Common myeloid progenitor, CD34-positive (primary cell): Measurements from ENCODE around the gene KLHL8.
A peak's percentile ranks its signal among the peaks of the same experiment; 100 is the strongest.
"Not testable (repeated sequence)": the region's sequence is repeated elsewhere in the genome, so short reads cannot be mapped to it uniquely, and the experiment has no call there.

ENCODE experiments used
- CTCF ChIA-PET: fragments of 350-600 bp; sonication (Branson Sonifier 250); formaldehyde crosslinking; loops from one replicate; lab custom pipeline; 2021; ENCODE audit warnings: antibody characterized with exemption; lab: Charles Lee
- POLR2A ChIA-PET: fragments of 350-600 bp; sonication (Branson Sonifier 250); formaldehyde crosslinking; loops from one replicate; lab custom pipeline; 2021; ENCODE audit warnings: antibody characterized with exemption; lab: Charles Lee
- DNase-seq, 3 donors: peaks; one replicate each; pipeline versions ENCODE4 v3.0.0 to v3.0.0-alpha.2; 2013
- H3K27ac ChIP-seq, 2 experiments: 1 replicate in 1 of 2; 2 replicates in 1 of 2; pipeline ENCODE4 v1.7.0; 2013; ENCODE audit warnings: inconsistent platforms in 2 of 2, low read length in 2 of 2, mild to moderate bottlenecking in 2 of 2, low read depth in 1 of 2, moderate library complexity in 1 of 2; ENCODE audit not compliant: severe bottlenecking in 2 of 2, insufficient read depth in 1 of 2, poor library complexity in 1 of 2
- H3K27me3 ChIP-seq, 5 experiments: replicated peaks in 2 of 5; 1 replicate in 3 of 5; 2 replicates in 2 of 5; pipeline versions ENCODE4 v1.6.1 to v1.7.0; 2013; ENCODE audit warnings: low read length in 4 of 5, mild to moderate bottlenecking in 2 of 5, moderate library complexity in 2 of 5, inconsistent platforms in 1 of 5; ENCODE audit not compliant: insufficient read depth in 5 of 5, control insufficient read depth in 4 of 5
- H3K36me3 ChIP-seq, 4 experiments: 1 replicate in 2 of 4; 2 replicates in 2 of 4; pipeline versions ENCODE4 v1.6.1 to v1.7.0; 2013; ENCODE audit warnings: low read length in 3 of 4, control low read depth in 1 of 4, mild to moderate bottlenecking in 1 of 4; ENCODE audit not compliant: control insufficient read depth in 4 of 4, insufficient read depth in 4 of 4
- H3K4me1 ChIP-seq, 4 experiments: 1 replicate in 3 of 4; 2 replicates in 1 of 4; pipeline versions ENCODE4 v1.6.1 to v1.7.1; 2013; ENCODE audit warnings: low read length in 3 of 4, mild to moderate bottlenecking in 3 of 4, control low read depth in 1 of 4, inconsistent platforms in 1 of 4, moderate library complexity in 1 of 4; ENCODE audit not compliant: control insufficient read depth in 4 of 4, insufficient read depth in 4 of 4; ENCODE audit errors: control extremely low read depth in 1 of 4
- H3K4me3 ChIP-seq, 7 experiments: 1 replicate in 4 of 7; 2 replicates in 3 of 7; pipeline versions ENCODE4 v1.5.1 to v1.7.0; 2013; ENCODE audit warnings: mild to moderate bottlenecking in 7 of 7, low read length in 6 of 7, moderate library complexity in 6 of 7, inconsistent platforms in 2 of 7, low read depth in 2 of 7, control low read depth in 1 of 7; ENCODE audit not compliant: insufficient read depth in 4 of 7, control insufficient read depth in 1 of 7; ENCODE audit errors: extremely low read depth in 1 of 7
- H3K9me3 ChIP-seq, 5 experiments: 1 replicate in 4 of 5; 2 replicates in 1 of 5; pipeline versions ENCODE4 v1.6.1 to v1.7.1; 2013; ENCODE audit warnings: low read length in 4 of 5, mild to moderate bottlenecking in 2 of 5, inconsistent platforms in 1 of 5, low read depth in 1 of 5, moderate library complexity in 1 of 5; ENCODE audit not compliant: control insufficient read depth in 4 of 5, insufficient read depth in 2 of 5; ENCODE audit errors: control extremely low read depth in 1 of 5
- WGBS: methylation state at CpG from one replicate; pipeline ENCODE4 v1.1.5; 2013; ENCODE audit not compliant: insufficient coverage; 5-methylcytosine and 5-hydroxymethylcytosine counted together

KLHL8 gene

DNA sequence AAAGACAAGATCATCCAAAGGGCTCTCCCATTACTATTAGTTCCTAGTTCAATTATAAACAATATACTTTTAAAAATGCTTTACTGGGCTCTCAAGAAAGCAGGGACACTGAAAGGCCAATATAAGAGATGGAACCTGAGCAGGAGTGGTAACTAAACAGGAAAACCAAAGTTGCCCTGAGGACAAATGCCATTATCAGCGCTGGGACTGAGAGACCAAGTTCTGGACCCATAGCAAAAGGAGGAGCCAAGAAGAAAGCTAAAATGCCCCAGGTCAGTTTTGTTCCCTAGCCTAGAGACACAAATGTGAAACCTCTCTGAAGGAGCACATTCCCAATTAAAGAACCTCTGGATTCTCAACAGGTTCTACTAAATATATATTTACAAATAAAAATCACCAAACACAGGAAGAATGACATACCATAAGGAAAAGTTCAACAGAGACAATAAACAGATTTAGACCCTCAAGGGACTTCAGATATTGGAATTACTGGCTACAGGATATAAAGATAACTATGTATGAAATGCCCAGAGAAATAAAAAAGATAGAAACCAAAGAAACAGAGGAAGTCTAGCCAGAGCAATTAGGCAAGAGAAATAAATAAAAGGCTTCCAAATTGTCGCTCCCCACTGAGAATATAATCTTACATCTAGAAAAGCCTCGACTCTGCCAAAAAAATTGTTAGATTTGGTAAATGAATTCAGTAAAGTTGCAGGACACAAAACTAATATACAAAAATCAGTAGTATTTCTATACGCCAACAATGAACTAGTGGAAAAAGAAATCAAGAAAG, 67.1 kb downstream of the KLHL8 start:
- no peaks in the 10 kb centered on the region for H3K4me1 ChIP-seq
- H3K4me3 ChIP-seq = no peak overlapping the region
- WGBS = 71% methylated on average over 1 of the region's 4 CpGs
- CTCF ChIA-PET = interaction anchor here (0.8 to 4.4 kb wide), 2 partner anchors 78 to 86 kb away, joined by 3 to 34 read pairs; no protein-coding TSS in a partner anchor
- no peak for DNase-seq
- H3K27me3 ChIP-seq = no peaks in the 10 kb centered on the region
- POLR2A ChIA-PET = interaction anchor here (0.7 kb wide), 1 partner anchor 231 kb away, joined by 4 read pairs; no protein-coding TSS in a partner anchor
- H3K9me3 ChIP-seq = no peaks in the 10 kb centered on the region
- H3K36me3 ChIP-seq = no peaks in the 10 kb centered on the region
- H3K27ac ChIP-seq = no peak overlapping the region

DNA sequence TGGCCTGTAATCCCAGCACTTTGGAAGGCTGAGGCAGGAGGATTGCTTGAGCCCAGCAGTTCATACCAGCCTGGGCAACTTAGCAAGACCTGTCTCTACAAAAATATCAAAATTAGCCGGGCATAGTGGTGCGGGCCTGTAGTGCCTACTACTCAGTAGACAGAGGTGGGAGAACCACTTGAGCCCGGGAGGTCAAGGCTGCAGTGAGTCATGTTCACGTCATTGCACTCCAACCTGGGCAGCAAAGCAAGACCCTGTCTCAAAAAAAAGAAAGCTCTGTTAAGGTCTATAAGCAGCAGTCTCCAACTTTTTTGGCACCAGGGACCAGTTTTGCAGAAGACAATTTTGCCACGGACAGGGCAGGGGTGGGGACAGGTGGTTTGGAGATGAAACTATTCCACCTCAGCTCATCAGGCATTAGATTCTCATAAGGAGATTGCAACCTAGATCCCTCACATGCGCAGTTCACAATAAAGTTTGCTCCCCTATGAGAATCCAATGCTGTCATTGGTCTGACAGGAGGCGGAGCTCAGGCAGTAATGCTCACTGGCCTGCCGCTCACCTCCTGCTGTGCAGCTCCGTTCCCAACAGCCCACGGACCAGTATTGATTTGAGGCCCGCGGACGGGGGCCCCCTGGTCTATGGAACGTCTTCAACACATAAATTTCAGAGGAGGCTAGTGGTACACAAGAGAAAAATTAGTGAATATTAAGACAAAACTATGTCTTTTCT, 67.9 kb downstream of the KLHL8 start:
- WGBS = 96% methylated on average over 8 of the region's 14 CpGs
- H3K4me3 ChIP-seq = no peak overlapping the region
- ChIA-PET POLR2A (interaction anchor here (0.7 kb wide), 1 partner anchor 230 kb away, joined by 4 read pairs; no protein-coding TSS in a partner anchor), CTCF (interaction anchor here (0.8 to 4.4 kb wide), 6 partner anchors 13 to 315 kb away, joined by 3 to 34 read pairs (median 6); no protein-coding TSS in a partner anchor)
- DNase-seq = no peak
- no peaks in the 10 kb centered on the region for H3K27me3 ChIP-seq
- no peaks in the 10 kb centered on the region for H3K9me3 ChIP-seq
- H3K27ac ChIP-seq = no peak overlapping the region
- no peaks in the 10 kb centered on the region for H3K36me3 ChIP-seq
- no peaks in the 10 kb centered on the region for H3K4me1 ChIP-seq

DNA sequence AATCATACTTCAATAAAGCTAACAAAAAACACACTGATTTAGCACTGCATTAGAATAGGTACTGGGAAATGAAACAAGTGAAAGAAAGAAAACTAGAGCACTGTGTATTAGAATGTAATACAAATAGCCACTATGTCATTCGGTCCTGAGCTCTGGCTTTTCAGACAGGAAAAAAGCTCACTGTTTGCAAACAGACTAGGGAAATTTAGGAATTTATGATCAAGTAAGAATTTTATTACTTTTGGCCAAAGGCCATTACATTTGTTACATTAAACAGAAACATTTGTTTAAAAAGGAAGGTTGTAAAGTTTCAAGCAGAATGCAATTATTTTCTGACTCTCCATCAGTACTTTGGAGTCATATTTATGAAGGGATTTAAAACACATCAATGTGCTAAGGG, 68.7 kb downstream of the KLHL8 start:
- H3K9me3 ChIP-seq = no peaks in the 10 kb centered on the region
- no peak overlapping the region for H3K4me3 ChIP-seq
- no peak overlapping the region for H3K27ac ChIP-seq
- no CpG with 5 or more reads among the region's 1 CpG for WGBS
- POLR2A ChIA-PET = no interaction called here
- no peaks in the 10 kb centered on the region for H3K4me1 ChIP-seq
- CTCF ChIA-PET = interaction anchor here (0.8 to 4.4 kb wide), 14 partner anchors 12 to 570 kb away, joined by 3 to 34 read pairs (median 5); no protein-coding TSS in a partner anchor
- no peaks in the 10 kb centered on the region for H3K36me3 ChIP-seq
- DNase-seq = no peak
- H3K27me3 ChIP-seq = no peaks in the 10 kb centered on the region

DNA sequence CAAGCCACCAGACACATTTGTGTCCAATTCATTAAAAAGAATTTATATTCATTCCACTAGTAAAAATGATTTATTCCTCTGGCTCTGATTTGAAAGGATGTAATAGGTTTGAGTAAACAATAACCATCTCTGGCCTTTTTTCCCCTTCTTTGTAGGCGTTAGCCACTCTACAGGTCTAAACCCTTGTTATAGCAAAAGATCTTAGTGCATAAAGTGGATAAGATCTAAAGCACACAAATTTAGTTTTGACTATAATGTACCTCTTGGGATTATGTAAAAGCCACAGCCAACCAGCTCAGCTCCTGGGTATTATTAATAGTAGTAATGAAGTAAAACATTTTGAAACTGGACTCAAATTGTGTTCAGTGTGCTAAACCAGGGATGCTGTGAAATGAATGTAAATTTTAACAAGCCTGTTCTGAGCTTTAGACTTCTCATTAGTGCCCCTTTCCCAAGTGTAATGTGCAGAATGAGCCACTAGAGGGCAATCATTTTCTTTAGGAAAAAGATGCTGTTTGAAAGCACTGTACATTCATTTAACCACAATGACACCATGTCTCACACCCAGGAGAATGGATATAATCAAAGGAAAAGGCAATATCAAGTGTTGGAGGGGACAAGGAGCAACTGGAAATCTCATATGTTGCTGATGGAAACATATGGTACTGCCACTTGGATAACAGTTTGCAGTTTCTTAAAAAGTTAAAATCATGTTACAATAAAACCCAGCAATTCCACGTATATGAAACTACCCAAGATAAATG, 69.7 kb downstream of the KLHL8 start:
- ChIA-PET CTCF (interaction anchor here (0.6 to 4.4 kb wide), 20 partner anchors 12 to 569 kb away, joined by 3 to 34 read pairs (median 4); no protein-coding TSS in a partner anchor), POLR2A (interaction anchor here (1.4 kb wide), 1 partner anchor 69 kb away, joined by 6 read pairs; no protein-coding TSS in a partner anchor)
- no peaks in the 10 kb centered on the region for H3K27me3 ChIP-seq
- H3K27ac ChIP-seq = no peak overlapping the region
- H3K4me1 ChIP-seq = no peaks in the 10 kb centered on the region
- no peak overlapping the region for H3K4me3 ChIP-seq
- peak; percentile 69 to 83 (median 76) for DNase-seq
- H3K9me3 ChIP-seq = no peaks in the 10 kb centered on the region
- no peaks in the 10 kb centered on the region for H3K36me3 ChIP-seq
- no CpG with 5 or more reads among the region's 2 CpGs for WGBS

DNA sequence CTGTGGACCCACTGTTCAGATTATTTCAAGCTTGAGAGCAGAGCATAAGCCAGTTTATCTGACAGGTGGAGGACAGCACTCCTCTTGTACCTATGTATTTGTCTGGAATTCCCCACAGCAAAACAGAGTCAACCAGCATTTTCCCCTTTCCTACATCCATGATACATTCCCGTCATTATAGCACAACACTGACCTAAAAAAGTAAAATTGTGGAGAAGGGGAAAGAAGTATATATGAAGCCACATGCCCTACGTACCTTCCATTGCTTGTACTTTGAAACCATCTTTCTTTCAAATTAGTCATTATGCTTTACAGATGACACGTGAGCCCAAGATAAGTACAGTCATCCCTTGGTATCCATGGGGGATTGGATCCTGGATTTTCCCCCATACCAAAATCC, 73.3 kb downstream of the KLHL8 start:
- Histone ChIP-seq H3K4me1 (peaks cover 0 to 8% (median 5%) of the 10 kb centered on the region in 4 experiments), H3K36me3 (peaks cover 0 to 14% (median 5%) of the 10 kb centered on the region in 4 experiments), H3K27ac (no peak overlapping the region), H3K4me3 (no peak overlapping the region), H3K27me3 (no peaks in the 10 kb centered on the region), H3K9me3 (no peaks in the 10 kb centered on the region)
- ChIA-PET POLR2A (no interaction called here), CTCF (interaction anchor here (0.8 to 1.7 kb wide), 3 partner anchors 88 to 94 kb away, joined by 4 to 6 read pairs (median 4); no protein-coding TSS in a partner anchor)
- no CpG with 5 or more reads among the region's 3 CpGs for WGBS
- no peak for DNase-seq

DNA sequence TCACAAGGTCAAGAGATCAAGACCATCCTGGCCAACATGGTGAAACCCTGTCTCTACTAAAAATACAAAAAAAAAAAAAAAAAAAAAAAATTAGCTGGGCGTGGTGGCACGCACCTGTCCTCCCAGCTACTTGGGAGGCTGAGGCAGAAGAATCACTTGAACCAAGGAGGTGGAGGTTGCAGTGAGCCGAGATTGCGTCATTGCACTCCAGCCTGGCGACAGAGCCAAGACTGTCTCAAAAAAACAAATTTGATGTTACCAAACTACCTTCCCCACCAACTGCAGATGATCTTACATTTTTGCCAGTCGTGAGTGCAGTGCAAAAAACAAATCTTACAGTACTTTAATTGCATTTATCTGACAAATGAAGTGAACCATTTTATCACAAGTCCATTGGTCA, 74.5 kb downstream of the KLHL8 start:
- ChIA-PET CTCF (interaction anchor here (0.8 kb wide), 2 partner anchors 89 to 92 kb away, joined by 3 to 4 read pairs; no protein-coding TSS in a partner anchor), POLR2A (interaction anchor here (0.6 kb wide), 1 partner anchor 596 kb away, joined by 3 read pairs; no protein-coding TSS in a partner anchor)
- H3K4me3 ChIP-seq, H3K27ac ChIP-seq, H3K4me1 ChIP-seq, H3K9me3 ChIP-seq, H3K27me3 ChIP-seq, DNase-seq: not testable (repeated sequence)
- 97% methylated on average over 5 of the region's 6 CpGs for WGBS
- H3K36me3 ChIP-seq = peaks cover 5 to 25% (median 13%) of the 10 kb centered on the region in 4 experiments
